WTC11 (cell line): ENCODE data around the gene WLS. TPM values are rescaled to one million over a fixed set of nuclear protein-coding genes. Genes with fewer than 3 reads are reported as not detected.

Experiments
- ATAC-seq: fragments of 200-7000 bp; cut with Tn5 transposase; 2 replicates; pipeline ENCODE4 v1.10.0; 2021; ENCODE audit warnings: mild to moderate bottlenecking, moderate library complexity
- CTCF ChIA-PET: fragments of 300-600 bp; sonication (Branson Sonifier 250); formaldehyde crosslinking; loops from one replicate; lab custom pipeline; 2021; ENCODE audit warnings: antibody characterized with exemption; lab: Charles Lee
- POLR2A ChIA-PET: fragments of 350-600 bp; sonication (Branson Sonifier 250); formaldehyde crosslinking; loops from one replicate; lab custom pipeline; 2021; ENCODE audit warnings: antibody characterized with exemption; lab: Charles Lee
- DNase-seq: peaks from one replicate; pipeline ENCODE4 v3.0.0; 2021; ENCODE audit warnings: low spot score
- H3K27ac Mint-ChIP-seq: 2 replicates; pipeline ENCODE4 v1.8.0; 2021; ENCODE audit warnings: mixed read lengths
- H3K27me3 Mint-ChIP-seq: 2 replicates; pipeline ENCODE4 v1.8.0; 2021; ENCODE audit warnings: low read depth, mild to moderate bottlenecking, moderate library complexity, mixed read lengths
- H3K36me3 Mint-ChIP-seq: 2 replicates; pipeline ENCODE4 v1.8.0; 2021; ENCODE audit warnings: mixed read lengths
- H3K4me1 Mint-ChIP-seq: 2 replicates; pipeline ENCODE4 v1.8.0; 2022; ENCODE audit warnings: mixed read lengths
- H3K4me3 Mint-ChIP-seq: 2 replicates; pipeline ENCODE4 v1.8.0; 2021; ENCODE audit warnings: mild to moderate bottlenecking, moderate library complexity, mixed read lengths
- H3K9me3 Mint-ChIP-seq: 2 replicates; pipeline ENCODE4 v1.8.0; 2021; ENCODE audit warnings: mixed read lengths
- CREM ChIP-seq: sonication (generic); formaldehyde crosslinking; IDR thresholded peaks from 2 replicates; pipeline ENCODE4 v1.8.1; 2022; ENCODE audit warnings: mild to moderate bottlenecking, missing genetic modification reagents, moderate library complexity
- ETV6 ChIP-seq: sonication (generic); formaldehyde crosslinking; IDR thresholded peaks from 2 replicates; pipeline ENCODE4 v1.8.1; 2022; ENCODE audit warnings: mild to moderate bottlenecking, missing genetic modification reagents
- FOXK1 ChIP-seq: sonication (generic); formaldehyde crosslinking; IDR thresholded peaks from 2 replicates; pipeline ENCODE4 v1.8.0; 2022; ENCODE audit warnings: mild to moderate bottlenecking, moderate library complexity, missing genetic modification reagents
- GABPB1 ChIP-seq: sonication (generic); formaldehyde crosslinking; IDR thresholded peaks from 2 replicates; pipeline ENCODE4 v1.8.1; 2023; ENCODE audit warnings: mild to moderate bottlenecking, missing genetic modification reagents
- GRHL2 ChIP-seq: fragments of 250-450 bp; sonication (Bioruptor Pico); IDR thresholded peaks from 2 replicates; pipeline ENCODE4 v1.8.0; 2022; ENCODE audit warnings: mild to moderate bottlenecking, moderate library complexity; ENCODE audit not compliant: insufficient replicate concordance, severe bottlenecking
- JAZF1 ChIP-seq: fragments of 250-450 bp; sonication (Bioruptor Pico); IDR thresholded peaks from 2 replicates; pipeline ENCODE4 v1.9.0; 2021; ENCODE audit warnings: moderate library complexity, mild to moderate bottlenecking, inconsistent platforms
- JUN ChIP-seq: sonication (generic); formaldehyde crosslinking; IDR thresholded peaks from 2 replicates; pipeline ENCODE4 v1.8.0; 2023; ENCODE audit warnings: mild to moderate bottlenecking, missing genetic modification reagents
- KAT7 ChIP-seq: sonication (generic); formaldehyde crosslinking; IDR thresholded peaks from 2 replicates; pipeline ENCODE4 v1.8.1; 2023; ENCODE audit warnings: missing genetic modification reagents, mild to moderate bottlenecking, borderline replicate concordance
- MLX ChIP-seq: sonication (generic); formaldehyde crosslinking; IDR thresholded peaks from 2 replicates; pipeline ENCODE4 v1.8.1; 2023; ENCODE audit warnings: mild to moderate bottlenecking, missing genetic modification reagents, moderate library complexity
- NR3C1 ChIP-seq: sonication (generic); formaldehyde crosslinking; conservative IDR thresholded peaks from 2 replicates; pipeline ENCODE4 v1.8.1; 2023; ENCODE audit warnings: low read depth, mild to moderate bottlenecking, missing genetic modification reagents
- OVOL2 ChIP-seq: fragments of 250-450 bp; sonication (Bioruptor Pico); IDR thresholded peaks from 2 replicates; pipeline ENCODE4 v1.9.0; 2021; ENCODE audit warnings: mild to moderate bottlenecking, borderline replicate concordance
- TEAD1 ChIP-seq: sonication (generic); formaldehyde crosslinking; IDR thresholded peaks from 2 replicates; pipeline ENCODE4 v1.8.0; 2022; ENCODE audit warnings: mild to moderate bottlenecking, missing genetic modification reagents
- ZBTB43 ChIP-seq: sonication (generic); formaldehyde crosslinking; IDR thresholded peaks from 2 replicates; pipeline ENCODE4 v1.8.1; 2023; ENCODE audit warnings: mild to moderate bottlenecking, missing genetic modification reagents
- ZNF121 ChIP-seq: sonication (generic); formaldehyde crosslinking; IDR thresholded peaks from 2 replicates; pipeline ENCODE4 v1.8.0; 2023; ENCODE audit warnings: missing genetic modification reagents
- ZNF219 ChIP-seq: sonication (generic); formaldehyde crosslinking; IDR thresholded peaks from 2 replicates; pipeline ENCODE4 v1.8.0; 2023; ENCODE audit warnings: missing genetic modification reagents, mild to moderate bottlenecking, borderline replicate concordance
- ZNF232 ChIP-seq: sonication (generic); formaldehyde crosslinking; IDR thresholded peaks from 2 replicates; pipeline ENCODE4 v1.8.0; 2022; ENCODE audit warnings: mild to moderate bottlenecking, missing genetic modification reagents
- ZNF317 ChIP-seq: sonication (generic); formaldehyde crosslinking; IDR thresholded peaks from 2 replicates; pipeline ENCODE4 v1.8.1; 2023; ENCODE audit warnings: low read depth, mild to moderate bottlenecking, moderate library complexity, missing genetic modification reagents, borderline replicate concordance
- ZNF423 ChIP-seq: fragments of 250-450 bp; sonication (Bioruptor Pico); IDR thresholded peaks from 2 replicates; pipeline ENCODE4 v2.1.2; 2022; ENCODE audit warnings: mild to moderate bottlenecking, moderate library complexity
- ZNF671 ChIP-seq: fragments of 250-450 bp; sonication (Bioruptor Pico); IDR thresholded peaks from 2 replicates; pipeline ENCODE4 v1.8.0; 2021; ENCODE audit warnings: mild to moderate bottlenecking
- total RNA-seq: library from RNA; stranded (reverse); gene quantifications from 3 replicates; pipeline ENCODE4 v1.2.3, GENCODE V29; 2021
- TF ChIP-seq, protein P1 (sequence below): sonication (generic); formaldehyde crosslinking; IDR thresholded peaks from 2 replicates; pipeline ENCODE4 v1.8.0; 2022; ENCODE audit warnings: missing genetic modification reagents
- TF ChIP-seq, protein P2 (sequence below): fragments of 250-450 bp; sonication (Bioruptor Pico); IDR thresholded peaks from 2 replicates; pipeline ENCODE4 v1.9.0; 2021; ENCODE audit warnings: mild to moderate bottlenecking, borderline replicate concordance
- TF ChIP-seq, protein P3 (sequence below): sonication (generic); formaldehyde crosslinking; IDR thresholded peaks from 2 replicates; pipeline ENCODE4 v1.8.1; 2022; ENCODE audit warnings: missing genetic modification reagents, borderline replicate concordance
- TF ChIP-seq, protein P4 (sequence below): sonication (generic); formaldehyde crosslinking; IDR thresholded peaks from 2 replicates; pipeline ENCODE4 v1.8.0; 2022; ENCODE audit warnings: mild to moderate bottlenecking, missing genetic modification reagents

WLS gene
- total RNA-seq, 1 experiment from 2014 or later: 4.5 TPM

DNA sequence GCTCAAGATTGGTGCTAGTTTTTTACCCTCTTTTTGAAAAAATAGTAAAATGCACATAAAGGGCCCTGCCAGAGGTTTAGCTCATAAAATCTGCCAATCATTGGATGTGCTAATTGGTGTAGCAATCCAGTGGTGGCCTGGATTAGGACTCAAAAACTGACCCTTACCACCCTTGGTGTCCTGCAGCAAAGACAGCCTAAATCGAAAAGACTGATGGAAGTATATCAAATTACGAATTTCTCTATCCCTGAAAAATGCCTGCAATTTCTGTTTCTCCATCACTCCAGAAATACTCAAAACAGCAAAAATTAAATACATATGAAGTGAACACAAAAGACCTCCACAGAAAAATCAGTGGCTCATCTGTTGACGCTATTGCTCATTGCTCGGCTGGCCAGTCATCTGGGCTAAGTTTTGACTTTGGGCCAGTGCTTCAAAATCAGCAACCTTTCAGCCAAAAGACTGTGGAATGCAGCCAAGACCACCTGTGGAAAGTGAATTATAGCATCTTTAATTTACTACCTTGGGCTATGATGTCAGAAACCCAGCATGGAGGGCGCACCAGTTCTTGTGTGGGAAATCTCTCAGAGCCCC is 30.0 kb downstream of the WLS start:
- Mint-ChIP-seq H3K4me3 (no peak overlapping the region), H3K27me3 (no peaks in the 10 kb centered on the region; the same call in 1 of the 2 replicates), H3K36me3 (no peaks in the 10 kb centered on the region), H3K9me3 (no peaks in the 10 kb centered on the region), H3K27ac (no peak overlapping the region), H3K4me1 (peaks cover 25% of the 10 kb centered on the region)
- ChIA-PET POLR2A (no interaction called here), CTCF (no interaction called here)
- TF ChIP-seq ZNF121 (CRISPR knock-in tag): no peak
- no peak for TF ChIP-seq ZNF232
- TF ChIP-seq CREM: no peak
- TF ChIP-seq ZNF317 (CRISPR knock-in tag): no peak
- TF ChIP-seq ZBTB43 (CRISPR knock-in tag): no peak
- TF ChIP-seq JUN: no peak
- no peak for TF ChIP-seq GABPB1
- no peak for TF ChIP-seq FOXK1 (CRISPR knock-in tag)
- TF ChIP-seq, protein P1, sequence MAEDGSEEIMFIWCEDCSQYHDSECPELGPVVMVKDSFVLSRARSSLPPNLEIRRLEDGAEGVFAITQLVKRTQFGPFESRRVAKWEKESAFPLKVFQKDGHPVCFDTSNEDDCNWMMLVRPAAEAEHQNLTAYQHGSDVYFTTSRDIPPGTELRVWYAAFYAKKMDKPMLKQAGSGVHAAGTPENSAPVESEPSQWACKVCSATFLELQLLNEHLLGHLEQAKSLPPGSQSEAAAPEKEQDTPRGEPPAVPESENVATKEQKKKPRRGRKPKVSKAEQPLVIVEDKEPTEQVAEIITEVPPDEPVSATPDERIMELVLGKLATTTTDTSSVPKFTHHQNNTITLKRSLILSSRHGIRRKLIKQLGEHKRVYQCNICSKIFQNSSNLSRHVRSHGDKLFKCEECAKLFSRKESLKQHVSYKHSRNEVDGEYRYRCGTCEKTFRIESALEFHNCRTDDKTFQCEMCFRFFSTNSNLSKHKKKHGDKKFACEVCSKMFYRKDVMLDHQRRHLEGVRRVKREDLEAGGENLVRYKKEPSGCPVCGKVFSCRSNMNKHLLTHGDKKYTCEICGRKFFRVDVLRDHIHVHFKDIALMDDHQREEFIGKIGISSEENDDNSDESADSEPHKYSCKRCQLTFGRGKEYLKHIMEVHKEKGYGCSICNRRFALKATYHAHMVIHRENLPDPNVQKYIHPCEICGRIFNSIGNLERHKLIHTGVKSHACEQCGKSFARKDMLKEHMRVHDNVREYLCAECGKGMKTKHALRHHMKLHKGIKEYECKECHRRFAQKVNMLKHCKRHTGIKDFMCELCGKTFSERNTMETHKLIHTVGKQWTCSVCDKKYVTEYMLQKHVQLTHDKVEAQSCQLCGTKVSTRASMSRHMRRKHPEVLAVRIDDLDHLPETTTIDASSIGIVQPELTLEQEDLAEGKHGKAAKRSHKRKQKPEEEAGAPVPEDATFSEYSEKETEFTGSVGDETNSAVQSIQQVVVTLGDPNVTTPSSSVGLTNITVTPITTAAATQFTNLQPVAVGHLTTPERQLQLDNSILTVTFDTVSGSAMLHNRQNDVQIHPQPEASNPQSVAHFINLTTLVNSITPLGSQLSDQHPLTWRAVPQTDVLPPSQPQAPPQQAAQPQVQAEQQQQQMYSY (CRISPR knock-in tag): no peak
- no peak for TF ChIP-seq ZNF423 (CRISPR knock-in tag)
- no peak for TF ChIP-seq JAZF1 (CRISPR knock-in tag)
- TF ChIP-seq MLX (CRISPR knock-in tag): no peak
- no peak for TF ChIP-seq TEAD1 (CRISPR knock-in tag)
- no peak for TF ChIP-seq OVOL2
- TF ChIP-seq GRHL2 (CRISPR knock-in tag): no peak
- no peak for TF ChIP-seq ZNF671 (CRISPR knock-in tag)
- TF ChIP-seq ZNF219: no peak
- DNase-seq (no peak), ATAC-seq (no peak)

DNA sequence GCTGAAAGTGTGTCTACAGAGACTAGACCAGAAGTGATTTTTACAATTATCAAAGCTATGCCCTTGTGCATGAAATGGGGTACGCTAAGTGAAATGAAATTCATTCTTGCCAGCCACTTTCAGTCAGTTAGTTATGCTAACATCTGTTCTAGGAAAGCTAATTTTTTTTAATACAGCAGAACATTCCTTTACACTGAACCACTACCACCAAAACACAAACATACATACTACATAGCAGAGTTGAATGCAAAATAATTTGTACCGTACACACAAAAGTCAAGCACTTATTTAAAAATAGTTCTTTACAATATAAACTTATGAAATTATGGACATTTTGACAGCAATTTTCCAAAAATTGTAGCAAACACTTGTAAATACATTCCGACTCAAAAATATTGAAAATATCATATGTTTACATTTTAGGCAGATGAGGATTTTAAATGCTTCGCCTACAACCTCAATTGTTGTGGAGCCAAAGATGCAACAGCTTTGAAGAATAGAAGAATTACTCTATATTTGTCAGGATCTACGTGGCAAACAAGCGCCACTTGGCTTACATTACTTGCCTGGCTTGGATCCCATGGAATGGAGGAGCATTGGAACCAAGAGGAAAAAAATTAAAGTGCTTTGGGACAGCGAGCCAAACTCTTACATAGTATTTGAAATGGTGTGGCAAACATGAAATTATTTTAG is 30.6 kb downstream of the WLS start:
- POLR2A ChIA-PET: no interaction called here
- peaks cover 25% of the 10 kb centered on the region for H3K4me1 Mint-ChIP-seq
- no peak for ATAC-seq
- H3K27me3 Mint-ChIP-seq: no peaks in the 10 kb centered on the region; the same call in 1 of the 2 replicates
- H3K4me3 Mint-ChIP-seq: no peak overlapping the region
- H3K9me3 Mint-ChIP-seq: no peaks in the 10 kb centered on the region
- CTCF ChIA-PET: interaction anchor here (0.6 to 1.2 kb wide), 3 partner anchors 142 to 1956 kb away, joined by 3 to 5 read pairs (median 3); no protein-coding TSS in a partner anchor
- H3K36me3 Mint-ChIP-seq: no peaks in the 10 kb centered on the region
- DNase-seq: no peak
- H3K27ac Mint-ChIP-seq: no peak overlapping the region
- TF ChIP-seq NR3C1 (CRISPR knock-in tag) (no peak), ZNF232 (no peak), KAT7 (CRISPR knock-in tag) (no peak), ZNF219 (no peak), ETV6 (CRISPR knock-in tag) (no peak), JUN (no peak)
- TF ChIP-seq, protein P2, sequence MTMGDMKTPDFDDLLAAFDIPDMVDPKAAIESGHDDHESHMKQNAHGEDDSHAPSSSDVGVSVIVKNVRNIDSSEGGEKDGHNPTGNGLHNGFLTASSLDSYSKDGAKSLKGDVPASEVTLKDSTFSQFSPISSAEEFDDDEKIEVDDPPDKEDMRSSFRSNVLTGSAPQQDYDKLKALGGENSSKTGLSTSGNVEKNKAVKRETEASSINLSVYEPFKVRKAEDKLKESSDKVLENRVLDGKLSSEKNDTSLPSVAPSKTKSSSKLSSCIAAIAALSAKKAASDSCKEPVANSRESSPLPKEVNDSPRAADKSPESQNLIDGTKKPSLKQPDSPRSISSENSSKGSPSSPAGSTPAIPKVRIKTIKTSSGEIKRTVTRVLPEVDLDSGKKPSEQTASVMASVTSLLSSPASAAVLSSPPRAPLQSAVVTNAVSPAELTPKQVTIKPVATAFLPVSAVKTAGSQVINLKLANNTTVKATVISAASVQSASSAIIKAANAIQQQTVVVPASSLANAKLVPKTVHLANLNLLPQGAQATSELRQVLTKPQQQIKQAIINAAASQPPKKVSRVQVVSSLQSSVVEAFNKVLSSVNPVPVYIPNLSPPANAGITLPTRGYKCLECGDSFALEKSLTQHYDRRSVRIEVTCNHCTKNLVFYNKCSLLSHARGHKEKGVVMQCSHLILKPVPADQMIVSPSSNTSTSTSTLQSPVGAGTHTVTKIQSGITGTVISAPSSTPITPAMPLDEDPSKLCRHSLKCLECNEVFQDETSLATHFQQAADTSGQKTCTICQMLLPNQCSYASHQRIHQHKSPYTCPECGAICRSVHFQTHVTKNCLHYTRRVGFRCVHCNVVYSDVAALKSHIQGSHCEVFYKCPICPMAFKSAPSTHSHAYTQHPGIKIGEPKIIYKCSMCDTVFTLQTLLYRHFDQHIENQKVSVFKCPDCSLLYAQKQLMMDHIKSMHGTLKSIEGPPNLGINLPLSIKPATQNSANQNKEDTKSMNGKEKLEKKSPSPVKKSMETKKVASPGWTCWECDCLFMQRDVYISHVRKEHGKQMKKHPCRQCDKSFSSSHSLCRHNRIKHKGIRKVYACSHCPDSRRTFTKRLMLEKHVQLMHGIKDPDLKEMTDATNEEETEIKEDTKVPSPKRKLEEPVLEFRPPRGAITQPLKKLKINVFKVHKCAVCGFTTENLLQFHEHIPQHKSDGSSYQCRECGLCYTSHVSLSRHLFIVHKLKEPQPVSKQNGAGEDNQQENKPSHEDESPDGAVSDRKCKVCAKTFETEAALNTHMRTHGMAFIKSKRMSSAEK (CRISPR knock-in tag): no peak
- TF ChIP-seq, protein P3, sequence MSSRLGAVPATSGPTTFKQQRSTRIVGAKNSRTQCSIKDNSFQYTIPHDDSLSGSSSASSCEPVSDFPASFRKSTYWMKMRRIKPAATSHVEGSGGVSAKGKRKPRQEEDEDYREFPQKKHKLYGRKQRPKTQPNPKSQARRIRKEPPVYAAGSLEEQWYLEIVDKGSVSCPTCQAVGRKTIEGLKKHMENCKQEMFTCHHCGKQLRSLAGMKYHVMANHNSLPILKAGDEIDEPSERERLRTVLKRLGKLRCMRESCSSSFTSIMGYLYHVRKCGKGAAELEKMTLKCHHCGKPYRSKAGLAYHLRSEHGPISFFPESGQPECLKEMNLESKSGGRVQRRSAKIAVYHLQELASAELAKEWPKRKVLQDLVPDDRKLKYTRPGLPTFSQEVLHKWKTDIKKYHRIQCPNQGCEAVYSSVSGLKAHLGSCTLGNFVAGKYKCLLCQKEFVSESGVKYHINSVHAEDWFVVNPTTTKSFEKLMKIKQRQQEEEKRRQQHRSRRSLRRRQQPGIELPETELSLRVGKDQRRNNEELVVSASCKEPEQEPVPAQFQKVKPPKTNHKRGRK (CRISPR knock-in tag): no peak
- TF ChIP-seq, protein P4, sequence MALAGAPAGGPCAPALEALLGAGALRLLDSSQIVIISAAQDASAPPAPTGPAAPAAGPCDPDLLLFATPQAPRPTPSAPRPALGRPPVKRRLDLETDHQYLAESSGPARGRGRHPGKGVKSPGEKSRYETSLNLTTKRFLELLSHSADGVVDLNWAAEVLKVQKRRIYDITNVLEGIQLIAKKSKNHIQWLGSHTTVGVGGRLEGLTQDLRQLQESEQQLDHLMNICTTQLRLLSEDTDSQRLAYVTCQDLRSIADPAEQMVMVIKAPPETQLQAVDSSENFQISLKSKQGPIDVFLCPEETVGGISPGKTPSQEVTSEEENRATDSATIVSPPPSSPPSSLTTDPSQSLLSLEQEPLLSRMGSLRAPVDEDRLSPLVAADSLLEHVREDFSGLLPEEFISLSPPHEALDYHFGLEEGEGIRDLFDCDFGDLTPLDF (CRISPR knock-in tag): no peak
